GM18511 (cell line): ENCODE measurements around the gene ANKS1B.
"Not testable (repeated sequence)": the region's sequence is repeated elsewhere in the genome, so short reads cannot be mapped to it uniquely, and the experiment has no call there.

ENCODE experiments used
- ATAC-seq: cut with Tn5 transposase; IDR thresholded peaks from one replicate; pipeline ENCODE4 v1.9.1; 2021; ENCODE audit warnings: mild to moderate bottlenecking, moderate library complexity; ENCODE audit not compliant: unreplicated experiment

ANKS1B gene

GRCh38 chr12:99879439-99879838, 105.3 kb downstream of the ANKS1B start:
- ATAC-seq, result no peak

GRCh38 chr12:99875081-99875480, 109.7 kb downstream of the ANKS1B start:
- no peak for ATAC-seq

- no peak for ATAC-seq
Measured at GRCh38 chr12:99870085-99870484, 114.7 kb downstream of the ANKS1B start.

DNA sequence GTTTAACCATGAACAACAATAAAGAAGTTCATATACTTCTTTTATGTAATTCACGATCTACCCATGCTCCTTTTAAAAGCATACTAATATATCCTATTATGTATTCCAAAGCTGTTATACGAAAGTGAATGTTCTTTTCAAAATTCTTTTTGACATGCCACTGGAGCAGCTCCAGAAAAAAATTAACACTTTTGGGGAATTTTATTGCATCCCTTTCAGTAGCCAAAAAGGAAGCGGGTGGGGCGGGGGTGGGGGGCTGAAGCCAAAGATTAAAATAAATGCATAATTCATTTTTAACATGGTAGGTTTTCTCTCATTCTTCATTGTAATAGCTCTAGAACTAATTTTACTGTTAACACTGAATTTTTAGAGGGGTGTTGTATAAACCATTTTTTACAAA, 123.0 kb downstream of the ANKS1B start:
- no peak for ATAC-seq

DNA sequence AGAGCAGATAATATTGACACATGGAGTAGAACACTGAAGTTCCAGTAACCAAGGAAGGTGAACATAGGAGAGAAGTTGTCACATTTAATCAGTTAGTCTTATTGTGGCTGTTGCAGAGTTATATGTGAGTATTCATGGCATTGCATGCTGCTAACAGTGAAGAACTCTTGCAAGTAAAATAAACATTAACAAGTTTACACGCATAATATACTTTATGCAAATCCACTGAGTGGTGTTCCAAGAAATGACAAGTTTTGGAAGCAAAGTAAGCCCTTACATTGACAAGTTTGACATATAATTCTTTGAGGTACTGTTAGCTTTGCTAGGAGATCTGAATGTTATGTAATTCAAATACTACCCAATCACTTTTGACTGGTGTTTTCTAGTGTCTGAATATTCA, 125.6 kb downstream of the ANKS1B start:
- ATAC-seq, result no peak

DNA sequence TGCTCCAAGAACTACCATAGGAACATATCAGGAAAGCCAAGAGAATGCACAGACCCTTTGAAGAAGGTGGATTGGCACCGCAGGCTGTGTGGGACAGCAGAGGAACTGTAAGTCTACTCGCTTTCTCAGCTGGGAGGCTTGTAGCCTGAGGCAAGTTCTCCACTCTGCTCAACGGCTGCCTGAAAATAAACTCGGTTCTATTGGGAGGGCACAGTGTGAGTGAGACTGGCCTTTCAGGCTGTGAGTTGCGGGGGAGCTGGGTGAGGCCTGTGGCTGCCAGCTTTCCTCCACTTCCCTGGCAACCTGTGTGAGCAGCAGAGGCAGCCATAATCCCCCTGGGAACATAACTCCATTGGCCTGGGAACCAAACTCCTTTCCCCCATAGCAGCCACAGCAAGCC, 132.1 kb downstream of the ANKS1B start:
- no peak for ATAC-seq

DNA sequence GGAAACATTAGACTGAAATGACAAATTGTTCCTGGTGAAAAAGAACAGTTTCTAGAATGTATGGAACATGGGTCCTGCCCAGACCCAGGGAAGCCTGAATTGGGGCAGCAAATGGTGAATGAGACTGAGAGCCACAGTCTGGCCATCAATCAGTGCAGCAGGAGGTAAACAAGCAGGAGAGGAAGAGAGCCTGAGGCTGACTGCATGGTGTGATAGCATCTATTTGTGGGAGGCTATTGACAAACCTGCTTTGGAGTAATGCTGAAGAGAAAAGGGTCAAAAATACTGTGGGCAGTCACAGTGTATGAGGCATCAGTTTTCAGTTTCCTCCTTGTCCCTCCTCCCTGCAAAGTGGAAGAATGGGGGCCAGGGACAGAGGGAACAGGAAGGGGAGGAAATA, 136.8 kb downstream of the ANKS1B start:
- no peak for ATAC-seq

- ATAC-seq, result no peak
Measured at GRCh38 chr12:99834710-99835109, 150.0 kb downstream of the ANKS1B start.

DNA sequence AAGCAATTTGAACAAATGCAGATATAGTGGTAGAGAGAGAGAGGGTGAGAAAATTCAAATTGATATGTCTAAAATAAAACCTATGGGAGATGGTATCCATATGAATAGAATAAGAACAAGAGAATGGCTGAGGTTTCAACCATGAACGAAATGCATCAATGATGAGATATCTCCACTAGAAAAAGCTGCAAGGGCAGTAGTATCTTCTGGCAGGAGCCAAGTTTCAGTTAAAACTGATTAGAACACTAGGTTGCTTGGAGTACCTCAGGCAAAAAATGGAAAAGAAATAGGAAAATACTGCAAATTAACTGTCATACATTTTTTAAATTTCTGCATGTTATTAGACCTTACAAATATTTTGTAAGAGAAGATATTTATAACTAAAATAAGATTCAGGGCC, 151.3 kb downstream of the ANKS1B start:
- no peak for ATAC-seq

DNA sequence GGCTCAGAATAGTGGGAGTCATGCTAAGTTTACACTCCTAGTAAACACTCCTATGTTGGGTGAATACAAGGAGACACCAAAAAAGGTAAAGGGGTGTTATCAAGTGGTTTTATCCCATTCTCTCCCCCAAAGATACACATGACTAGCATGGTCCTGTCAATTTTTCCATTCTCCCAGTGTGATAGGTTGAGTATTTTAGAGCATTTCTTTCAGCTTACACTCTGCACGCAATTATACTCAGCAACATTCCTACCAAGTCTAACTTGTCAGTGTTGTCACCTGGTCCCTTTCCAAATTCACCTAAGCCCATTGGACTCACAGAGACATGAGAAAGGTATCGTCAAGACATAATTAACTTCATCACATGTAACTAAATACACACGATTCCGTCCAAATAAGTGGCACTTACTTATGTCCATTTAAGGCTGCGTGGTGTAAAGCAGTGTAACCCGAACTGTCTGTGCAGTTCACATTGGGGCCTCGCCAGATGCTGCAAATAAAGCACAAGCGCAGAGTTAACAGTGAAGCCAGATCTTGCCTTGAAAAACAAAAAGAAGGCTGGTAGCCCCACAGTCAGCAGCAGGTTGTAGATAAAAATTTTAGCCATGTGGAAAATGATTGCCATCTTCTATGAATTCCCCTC, 159.7 kb downstream of the ANKS1B start:
- ATAC-seq, result no peak

GRCh38 chr12:99822273-99822672, 162.5 kb downstream of the ANKS1B start:
- no peak for ATAC-seq

GRCh38 chr12:99810718-99811593, 173.8 kb downstream of the ANKS1B start:
- ATAC-seq, result no peak

DNA sequence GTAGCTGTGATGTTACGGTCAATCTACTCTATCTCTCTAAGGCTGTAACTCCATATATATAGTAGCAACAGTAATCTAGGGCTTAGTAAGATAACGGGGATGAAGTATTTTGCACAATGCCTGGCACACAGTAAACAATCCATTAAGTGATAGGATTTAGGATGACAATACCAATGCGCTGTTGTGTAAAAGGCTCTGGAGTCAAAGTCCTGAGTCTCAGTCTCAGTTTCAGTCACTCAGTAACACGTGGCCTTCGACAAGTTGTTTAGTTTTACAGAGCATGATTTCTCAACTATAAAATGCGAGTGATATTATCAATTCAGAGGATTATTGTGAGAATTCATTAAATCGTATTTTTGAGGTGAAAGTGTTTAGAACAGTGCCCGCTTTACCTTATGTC, 174.8 kb downstream of the ANKS1B start:
- ATAC-seq, result no peak

- ATAC-seq, result no peak
Measured at GRCh38 chr12:99806304-99806703, 178.4 kb downstream of the ANKS1B start.

DNA sequence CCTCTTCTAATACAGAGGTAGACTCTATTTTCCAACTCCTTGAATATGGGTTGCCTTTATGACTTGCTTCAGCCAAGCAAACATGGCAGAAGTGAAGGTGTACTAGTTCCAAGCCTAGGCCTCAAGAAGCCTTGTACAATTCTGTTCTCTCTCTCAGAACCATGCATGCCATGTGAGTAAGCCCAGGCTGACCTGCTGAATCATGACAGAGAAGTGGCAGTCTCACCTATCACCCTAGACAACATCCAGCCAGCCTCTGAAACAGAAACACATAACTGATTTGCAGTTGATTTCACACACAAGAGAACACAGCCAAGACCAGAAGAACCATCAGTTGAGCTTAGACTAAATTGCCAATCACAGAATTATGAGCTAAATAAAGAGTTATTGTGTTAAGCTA, 180.0 kb downstream of the ANKS1B start:
- ATAC-seq, result no peak

DNA sequence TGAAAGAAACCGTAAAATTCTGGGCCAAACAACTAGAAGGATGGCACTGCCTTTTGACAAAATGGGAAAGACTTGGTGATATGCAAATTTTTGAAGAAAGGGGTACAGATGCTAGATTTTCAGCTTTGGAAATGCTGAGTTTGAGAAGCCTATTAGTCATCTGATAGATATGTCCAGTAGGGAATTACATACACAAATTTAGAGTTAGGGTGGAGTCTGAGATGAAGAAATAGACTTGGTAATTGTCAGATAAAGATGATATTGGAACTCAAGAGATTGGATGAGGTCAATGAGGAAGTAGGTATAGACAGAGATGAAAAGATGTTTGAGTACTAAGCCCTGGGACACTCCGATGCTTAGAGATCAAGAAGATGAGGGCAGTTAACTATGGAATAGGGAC, 184.1 kb downstream of the ANKS1B start:
- ATAC-seq, result no peak

GRCh38 chr12:99797931-99798330, 186.8 kb downstream of the ANKS1B start:
- ATAC-seq, result not testable (repeated sequence)

- ATAC-seq, result no peak
Measured at GRCh38 chr12:99783421-99783820, 201.3 kb downstream of the ANKS1B start.

- no peak for ATAC-seq
Measured at GRCh38 chr12:99772274-99772673, 212.5 kb downstream of the ANKS1B start.

DNA sequence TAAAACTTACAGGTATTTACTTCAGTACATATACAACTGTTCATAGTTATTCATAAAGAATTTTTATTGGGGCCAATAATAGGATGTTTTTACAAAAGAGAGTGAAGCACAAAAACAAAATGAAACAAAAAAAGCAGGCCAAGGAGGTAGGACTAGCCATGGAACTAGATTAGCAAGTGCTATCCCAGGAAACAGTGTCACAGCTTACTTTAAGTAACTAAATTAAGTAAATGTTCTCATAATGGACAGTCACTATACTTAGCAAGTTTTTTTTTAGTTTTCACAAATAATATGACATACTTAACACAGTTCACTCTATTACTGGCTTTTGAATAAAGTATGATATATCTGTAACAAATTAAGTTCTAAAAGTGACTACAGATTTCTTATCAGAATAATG, 213.1 kb downstream of the ANKS1B start:
- ATAC-seq, result no peak

GRCh38 chr12:99769396-99769980, 215.2 kb downstream of the ANKS1B start:
- ATAC-seq, result no peak

GRCh38 chr12:99768758-99769157, 216.0 kb downstream of the ANKS1B start:
- ATAC-seq, result no peak
